ENCODE measurements around the gene TMA7B.

The TMA7B gene

GRCh38 chr22:39967996-39968972, 8.1 kb downstream of the TMA7B start:
- Histone ChIP-seq H3K4me3 (replicated peaks; ENCODE audit: insufficient read depth, low read length) (no peak overlapping the region), H3K27me3 (ENCODE audit: insufficient read depth, poor library complexity, severe bottlenecking) (peaks cover 13% of the 10 kb centered on the region), H3K27ac (replicated peaks) (no peak overlapping the region)
- no peak for DNase-seq (ENCODE audit: low read depth in 1 of 2, low spot score in 1 of 2)
- TF ChIP-seq SPI1 (IDR thresholded peaks at IDR 0.05; ENCODE audit: borderline replicate concordance, low read depth) (no peak), REST (IDR thresholded peaks at IDR 0.05; ENCODE audit: insufficient replicate concordance, low read depth) (no peak), POLR2AphosphoS5 (IDR thresholded peaks at IDR 0.05; ENCODE audit: low read depth) (no peak), CTCF (IDR thresholded peaks at IDR 0.05; ENCODE audit: insufficient read depth, low read length) (no peak), GABPA (IDR thresholded peaks at IDR 0.05; ENCODE audit: low read depth) (no peak)

GRCh38 chr22:39970742-39971141, 10.5 kb downstream of the TMA7B start:
- TF ChIP-seq REST (IDR thresholded peaks at IDR 0.05; ENCODE audit: insufficient replicate concordance, low read depth): no peak
- no peak for TF ChIP-seq CTCF (IDR thresholded peaks at IDR 0.05; ENCODE audit: insufficient read depth, low read length)
- no peak for TF ChIP-seq SPI1 (IDR thresholded peaks at IDR 0.05; ENCODE audit: borderline replicate concordance, low read depth)
- DNase-seq (ENCODE audit: low read depth in 1 of 2, low spot score in 1 of 2): no peak
- Histone ChIP-seq H3K4me3 (replicated peaks; ENCODE audit: insufficient read depth, low read length) (no peak overlapping the region), H3K27ac (replicated peaks) (no peak overlapping the region), H3K27me3 (ENCODE audit: insufficient read depth, poor library complexity, severe bottlenecking) (peaks cover 21% of the 10 kb centered on the region)

GRCh38 chr22:39972641-39973040, 12.4 kb downstream of the TMA7B start:
- TF ChIP-seq POLR2AphosphoS5 (IDR thresholded peaks at IDR 0.05; ENCODE audit: low read depth) (no peak), GABPA (IDR thresholded peaks at IDR 0.05; ENCODE audit: low read depth) (no peak), REST (IDR thresholded peaks at IDR 0.05; ENCODE audit: insufficient replicate concordance, low read depth) (no peak), CTCF (IDR thresholded peaks at IDR 0.05; ENCODE audit: insufficient read depth, low read length) (no peak), SPI1 (IDR thresholded peaks at IDR 0.05; ENCODE audit: borderline replicate concordance, low read depth) (no peak)
- Histone ChIP-seq H3K4me3 (replicated peaks; ENCODE audit: insufficient read depth, low read length) (no peak overlapping the region), H3K27ac (replicated peaks) (no peak overlapping the region), H3K27me3 (ENCODE audit: insufficient read depth, poor library complexity, severe bottlenecking) (peaks cover 18% of the 10 kb centered on the region)
- DNase-seq (ENCODE audit: low read depth in 1 of 2, low spot score in 1 of 2): no peak

Measured in HL-60 (cell line).